IMR-90 (cell line): ENCODE results near the gene SELENOM. TPM values are rescaled to one million over a fixed set of nuclear protein-coding genes. Genes with fewer than 3 reads are reported as not detected.

Experiments used
- ATAC-seq: fragments of 200-7000 bp; cut with Tn5 transposase; 2 replicates; pipeline ENCODE4 v1.9.1; 2020; ENCODE audit warnings: low read depth, mild to moderate bottlenecking, moderate library complexity
- BruUV-seq: library from RNA; stranded (reverse); fragments of 400-500 nt; replicated peaks from 2 replicates; lab custom pipeline; 2021; lab: Mats Ljungman, UMichigan
- CTCF ChIA-PET: fragments of 300-600 bp; formaldehyde crosslinking; extraction: SDS; loops from one replicate; lab custom pipeline; 2021; ENCODE audit warnings: antibody characterized with exemption; lab: Yijun Ruan, JAX
- POLR2A ChIA-PET: fragments of 300-600 bp; sonication (Branson Sonifier 250); formaldehyde crosslinking; loops from one replicate; lab custom pipeline; 2022; ENCODE audit warnings: antibody characterized with exemption; ENCODE audit not compliant: unreplicated experiment; lab: Charles Lee
- DNase-seq: peaks from one replicate; pipeline ENCODE4 v3.0.0; 2013
- H2AFZ ChIP-seq: replicated peaks from 2 replicates; pipeline ENCODE3; 2013; ENCODE audit warnings: low read length, mild to moderate bottlenecking; ENCODE audit not compliant: poor library complexity
- H2AK5ac ChIP-seq: 2 replicates; pipeline ENCODE4 v1.6.1; 2013; ENCODE audit warnings: low read depth, low read length, inconsistent platforms
- H2AK9ac ChIP-seq: replicated peaks from 2 replicates; pipeline ENCODE3; 2013; ENCODE audit warnings: mild to moderate bottlenecking, low read depth, low read length, moderate library complexity; ENCODE audit not compliant: poor library complexity
- H2BK120ac ChIP-seq: 2 replicates; pipeline ENCODE4 v1.6.1; 2013; ENCODE audit warnings: low read depth, low read length, inconsistent platforms
- H2BK15ac ChIP-seq: 3 replicates; pipeline ENCODE4 v1.6.1; 2013; ENCODE audit warnings: low read depth, low read length, inconsistent platforms
- H2BK20ac ChIP-seq: 2 replicates; pipeline ENCODE4 v1.6.1; 2013; ENCODE audit warnings: low read depth, mild to moderate bottlenecking, inconsistent platforms, low read length, moderate library complexity
- H2BK5ac ChIP-seq: 2 replicates; pipeline ENCODE4 v1.6.1; 2013; ENCODE audit warnings: mild to moderate bottlenecking, low read depth, low read length, inconsistent platforms; ENCODE audit not compliant: poor library complexity, severe bottlenecking
- H3K14ac ChIP-seq: replicated peaks from 2 replicates; pipeline ENCODE4 v1.6.1; 2013; ENCODE audit warnings: low read depth, low read length, inconsistent platforms
- H3K18ac ChIP-seq: 2 replicates; pipeline ENCODE4 v1.6.1; 2013; ENCODE audit warnings: low read depth, low read length, control low read depth
- H3K23ac ChIP-seq: 2 replicates; pipeline ENCODE4 v1.6.1; 2013; ENCODE audit warnings: low read depth, low read length, inconsistent platforms
- H3K27ac ChIP-seq: 2 replicates; pipeline ENCODE4 v1.5.1; 2013; ENCODE audit warnings: mild to moderate bottlenecking, control low read depth, low read length; ENCODE audit not compliant: insufficient read depth
- H3K27me3 ChIP-seq: 2 replicates; pipeline ENCODE4 v1.6.1; 2013; ENCODE audit warnings: low read length; ENCODE audit not compliant: control insufficient read depth, insufficient read depth
- H3K36me3 ChIP-seq: 2 replicates; pipeline ENCODE4 v1.6.1; 2013; ENCODE audit warnings: low read length, mixed read lengths; ENCODE audit not compliant: control insufficient read depth, insufficient read depth
- H3K4ac ChIP-seq: 2 replicates; pipeline ENCODE4 v1.6.1; 2013; ENCODE audit warnings: low read depth, low read length, inconsistent platforms
- H3K4me1 ChIP-seq: 2 replicates; pipeline ENCODE4 v1.6.1; 2013; ENCODE audit warnings: low read length, mixed read lengths; ENCODE audit not compliant: control insufficient read depth, insufficient read depth
- H3K4me2 ChIP-seq: 2 replicates; pipeline ENCODE4 v1.6.1; 2013; ENCODE audit warnings: low read depth, mild to moderate bottlenecking, control low read depth, low read length, moderate library complexity
- H3K4me3 ChIP-seq: 2 replicates; pipeline ENCODE4 v1.5.1; 2013; ENCODE audit warnings: low read depth, mild to moderate bottlenecking, control low read depth, low read length, moderate library complexity; ENCODE audit not compliant: insufficient read depth
- H3K56ac ChIP-seq: 2 replicates; pipeline ENCODE4 v1.6.1; 2013; ENCODE audit warnings: low read length, inconsistent platforms; ENCODE audit not compliant: insufficient read depth; ENCODE audit errors: extremely low read depth
- H3K79me1 ChIP-seq, 2 experiments: 2 replicates each; pipeline ENCODE4 v1.6.1; 2013; ENCODE audit warnings: low read length in 2 of 2, inconsistent platforms in 1 of 2, low read depth in 1 of 2
- H3K9ac ChIP-seq: 2 replicates; pipeline ENCODE4 v1.6.1; 2013; ENCODE audit warnings: low read depth, low read length, control low read depth
- H3K9me1 ChIP-seq: 2 replicates; pipeline ENCODE4 v1.6.1; 2013; ENCODE audit warnings: low read length, inconsistent platforms; ENCODE audit not compliant: insufficient read depth
- H3K9me3 ChIP-seq: 2 replicates; pipeline ENCODE4 v1.6.1; 2013; ENCODE audit warnings: low read length; ENCODE audit not compliant: control insufficient read depth, insufficient read depth
- H4K20me1 ChIP-seq: 2 replicates; pipeline ENCODE4 v1.6.1; 2013; ENCODE audit warnings: low read length, inconsistent platforms; ENCODE audit not compliant: insufficient read depth
- H4K5ac ChIP-seq: 2 replicates; pipeline ENCODE4 v1.6.1; 2013; ENCODE audit warnings: mild to moderate bottlenecking, low read depth, low read length, control low read depth
- H4K8ac ChIP-seq, 2 experiments: 2 replicates each; pipeline ENCODE4 v1.6.1; 2013; ENCODE audit warnings: low read depth in 2 of 2, low read length in 2 of 2, control low read depth in 1 of 2, inconsistent platforms in 1 of 2
- H4K91ac ChIP-seq: 2 replicates; pipeline ENCODE4 v1.6.1; 2013; ENCODE audit warnings: low read depth, low read length, inconsistent platforms; ENCODE audit not compliant: insufficient read depth
- MXI1 ChIP-seq: IDR thresholded peaks from 2 replicates; pipeline ENCODE4 v1.6.1; 2012; ENCODE audit warnings: low read depth, mild to moderate bottlenecking, low read length, moderate library complexity, borderline replicate concordance
- WGBS, 2 experiments: methylation state at CpG; one replicate each; pipeline versions ENCODE4 v1.1.5 to v1.1.7; 2013; ENCODE audit warnings: missing lambda C conversion rate in 2 of 2; ENCODE audit not compliant: insufficient read length in 1 of 2; ENCODE audit errors: extremely low coverage in 2 of 2; 5-methylcytosine and 5-hydroxymethylcytosine counted together
- dilution Hi-C: fragments of 300-500 bp; cut with HindIII; formaldehyde crosslinking; loops from one replicate; pipeline ENCODE4 v1.14.3; 2018; ENCODE audit warnings: low sequenced_read_pairs; ENCODE audit not compliant: unreplicated experiment
- in situ Hi-C: fragments of 300-500 bp; cut with MboI; formaldehyde crosslinking; loops from 3 replicates; pipeline ENCODE4 v1.14.3; 2019; ENCODE audit warnings: low sequenced_read_pairs, inconsistent platforms, mixed read lengths
- intact Hi-C: fragments of 100-400 bp; cut with micrococcal nuclease; formaldehyde crosslinking; loops from 2 replicates; pipeline ENCODE4 v1.10.0; 2022
- polyA plus RNA-seq, 3 experiments: library from polyadenylated mRNA; depleted of rRNA; stranded (reverse); fragments of >200 nt; gene quantifications; 2 replicates each; pipeline ENCODE4 v1.2.3, GENCODE V29; 2012; ENCODE audit warnings: low replicate concordance in 1 of 3
- total RNA-seq: library from RNA; depleted of rRNA; stranded (reverse); fragments of >200 nt; gene quantifications from 2 replicates; pipeline ENCODE4 v1.2.3, GENCODE V29; 2012
- TF ChIP-seq, protein P1 (sequence below): conservative IDR thresholded peaks from 2 replicates; pipeline ENCODE4 v1.5.1; 2012; ENCODE audit warnings: mild to moderate bottlenecking, low read depth, low read length, improper control_type of control experiment

The SELENOM gene
- total and polyA plus RNA-seq, 2 of the 4 experiments (the other 2 are of a cell fraction): 46.2 to 270 TPM

DNA sequence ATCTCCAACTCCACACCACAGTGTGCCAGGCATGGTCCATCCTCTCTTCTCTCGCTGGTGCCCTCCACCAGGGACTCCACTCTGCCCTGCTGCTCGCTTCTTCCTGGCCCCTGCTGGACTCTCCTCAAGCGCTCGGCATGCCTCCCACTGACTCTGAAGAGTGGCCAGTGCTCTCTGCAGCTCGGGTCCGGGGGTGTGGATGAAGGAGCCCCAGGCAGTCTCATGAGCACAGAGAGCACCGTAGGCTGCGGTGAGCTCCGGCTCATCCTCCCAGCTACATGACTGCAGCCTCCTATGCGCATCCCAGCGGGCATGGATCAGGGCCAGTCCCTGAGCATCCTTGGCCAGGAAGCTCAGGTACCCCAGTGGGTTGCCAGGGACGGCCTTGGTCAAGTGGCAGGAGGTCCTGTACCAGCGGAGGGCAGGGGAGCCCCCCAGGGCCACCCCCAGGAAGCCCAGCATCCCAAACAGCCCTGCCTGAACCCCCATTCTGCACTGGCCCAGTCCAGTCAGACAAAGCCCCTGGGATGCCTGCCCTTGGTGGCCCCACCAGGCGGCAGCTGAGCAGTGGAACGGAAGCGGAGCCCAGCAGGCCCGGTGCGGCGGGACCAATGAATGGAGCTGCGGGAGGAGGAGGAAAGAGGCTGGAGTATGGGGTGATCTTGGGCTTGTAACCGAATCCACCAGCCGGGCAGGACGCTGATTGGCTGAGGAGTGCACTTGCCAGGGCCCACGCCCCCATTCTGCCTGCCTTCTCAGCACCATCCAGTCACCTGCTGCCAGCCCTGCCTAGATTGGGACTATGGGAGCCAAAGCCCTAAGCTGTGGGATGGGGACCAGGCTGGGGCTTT is 32.7 kb upstream of the SELENOM start, which contains the start of gene PLA2G3:
Gene PLA2G3, minus strand, starts transcription at position 643 of the 851 bp plus-strand sequence. Its CDS starts 154 bp downstream, at position 489.
- intact Hi-C loops (no loop called here), dilution Hi-C loops (no loop called here), in situ Hi-C loops (no loop called here)
- ChIA-PET CTCF (interaction anchor here (0.7 kb wide), 1 partner anchor 1918 kb away, joined by 3 read pairs; no protein-coding TSS in a partner anchor), POLR2A (no interaction called here)
- no peaks in the 10 kb centered on the region for H3K79me1 ChIP-seq
- 0 out of 2 replicates have a peak, but pooled peaks cover 5% of the 10 kb centered on the region for H3K9me1 ChIP-seq
- H3K56ac ChIP-seq: no peak within 1 kb of the TSS
- no peak within 1 kb of the TSS for H3K4me2 ChIP-seq
- no peak within 1 kb of the TSS; the same call in 1 of the 2 replicates for H2AK5ac ChIP-seq
- H3K4me3 ChIP-seq: no peak within 1 kb of the TSS
- H4K91ac ChIP-seq: no peak within 1 kb of the TSS
- H2BK120ac ChIP-seq: no peak within 1 kb of the TSS
- H3K9me3 ChIP-seq: peaks cover 4% of the 10 kb centered on the region; the same call in 1 of the 2 replicates
- H2AK9ac ChIP-seq: peak within 1 kb of the TSS; percentile 17
- DNase-seq (peak; percentile 60), ATAC-seq (peak; percentile 97)
- H3K4ac ChIP-seq: no peak within 1 kb of the TSS
- H3K36me3 ChIP-seq: no peaks in the 10 kb centered on the region
- no peak for TF ChIP-seq MXI1
- TF ChIP-seq, protein P1, sequence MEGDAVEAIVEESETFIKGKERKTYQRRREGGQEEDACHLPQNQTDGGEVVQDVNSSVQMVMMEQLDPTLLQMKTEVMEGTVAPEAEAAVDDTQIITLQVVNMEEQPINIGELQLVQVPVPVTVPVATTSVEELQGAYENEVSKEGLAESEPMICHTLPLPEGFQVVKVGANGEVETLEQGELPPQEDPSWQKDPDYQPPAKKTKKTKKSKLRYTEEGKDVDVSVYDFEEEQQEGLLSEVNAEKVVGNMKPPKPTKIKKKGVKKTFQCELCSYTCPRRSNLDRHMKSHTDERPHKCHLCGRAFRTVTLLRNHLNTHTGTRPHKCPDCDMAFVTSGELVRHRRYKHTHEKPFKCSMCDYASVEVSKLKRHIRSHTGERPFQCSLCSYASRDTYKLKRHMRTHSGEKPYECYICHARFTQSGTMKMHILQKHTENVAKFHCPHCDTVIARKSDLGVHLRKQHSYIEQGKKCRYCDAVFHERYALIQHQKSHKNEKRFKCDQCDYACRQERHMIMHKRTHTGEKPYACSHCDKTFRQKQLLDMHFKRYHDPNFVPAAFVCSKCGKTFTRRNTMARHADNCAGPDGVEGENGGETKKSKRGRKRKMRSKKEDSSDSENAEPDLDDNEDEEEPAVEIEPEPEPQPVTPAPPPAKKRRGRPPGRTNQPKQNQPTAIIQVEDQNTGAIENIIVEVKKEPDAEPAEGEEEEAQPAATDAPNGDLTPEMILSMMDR: 0 out of 2 replicates have a peak, but pooled peaks have one; percentile 4
- 22% methylated on average over 9 of the region's 24 CpGs; no CpG with 5 or more reads in 1 of the 2 experiments for WGBS, 2 experiments
- H3K27ac ChIP-seq: no peak within 1 kb of the TSS
- peak within 1 kb of the TSS; percentile 8 for H2AFZ ChIP-seq
- H3K27me3 ChIP-seq: peaks cover 29% of the 10 kb centered on the region
- H4K8ac ChIP-seq: no peak within 1 kb of the TSS
- H2BK5ac ChIP-seq: no peak within 1 kb of the TSS
- no peak within 1 kb of the TSS for H3K14ac ChIP-seq
- no peaks in the 10 kb centered on the region for H4K20me1 ChIP-seq
- H3K18ac ChIP-seq: no peak within 1 kb of the TSS
- no peak within 1 kb of the TSS for H3K9ac ChIP-seq
- no peak within 1 kb of the TSS for H2BK15ac ChIP-seq
- no peak within 1 kb of the TSS for H4K5ac ChIP-seq
- no peak within 1 kb of the TSS for H2BK20ac ChIP-seq
- no peaks in the 10 kb centered on the region for H3K4me1 ChIP-seq
- BruUV-seq: no TSS peak
- no peak within 1 kb of the TSS for H3K23ac ChIP-seq
